GM12878 (cell line): Measurements from ENCODE around the gene SPN. TPM values are rescaled to one million over a fixed set of nuclear protein-coding genes. Genes with fewer than 3 reads are reported as not detected.

ENCODE experiments used
- ATAC-seq: fragments of 200-7000 bp; cut with Tn5 transposase; 3 replicates; pipeline ENCODE4 v1.9.1; 2020; ENCODE audit warnings: mild to moderate bottlenecking, moderate library complexity
- BruUV-seq: library from RNA; stranded (reverse); fragments of 400-500 nt; replicated peaks from 2 replicates; lab custom pipeline; 2021; lab: Mats Ljungman, UMichigan
- CTCF ChIA-PET: fragments of 300-600 bp; sonication (Branson Sonifier 250); formaldehyde crosslinking; extraction: SDS; loops from one replicate; lab custom pipeline; 2021; ENCODE audit warnings: inconsistent platforms; lab: Yijun Ruan, JAX
- POLR2A ChIA-PET: fragments of 350-600 bp; formaldehyde crosslinking; extraction: SDS; loops from one replicate; lab custom pipeline; 2021; ENCODE audit warnings: inconsistent platforms; lab: Charles Lee
- RAD21 ChIA-PET: fragments of 300-600 bp; sonication (Branson Sonifier 250); formaldehyde crosslinking; loops from one replicate; lab custom pipeline; 2023; ENCODE audit warnings: antibody characterized with exemption; ENCODE audit not compliant: unreplicated experiment; lab: Charles Lee
- SMC1A ChIA-PET: fragments of 300-600 bp; sonication (Branson Sonifier 250); formaldehyde crosslinking; loops from one replicate; lab custom pipeline; 2023; ENCODE audit not compliant: unreplicated experiment, uncharacterized antibody; lab: Charles Lee
- DNase-seq: peaks from one replicate; pipeline ENCODE4 v3.0.0-alpha.2; 2011; ENCODE audit warnings: low read depth, low spot score
- FAIRE-seq: peaks from 3 replicates; lab custom pipeline; 2011; peaks lifted over from hg19 to GRCh38; lab: Jason Lieb, UNC
- H2AFZ ChIP-seq: 2 replicates; pipeline ENCODE4 v1.6.0; 2011; ENCODE audit warnings: low read depth, low read length, control low read depth; ENCODE audit not compliant: control insufficient read depth
- H3K27ac ChIP-seq: 2 replicates; pipeline ENCODE4 v1.5.1; 2011; ENCODE audit warnings: control low read depth; ENCODE audit not compliant: control insufficient read depth, insufficient read depth
- H3K27me3 ChIP-seq, 2 experiments: replicated peaks in 1 of 2; 2 replicates each; pipeline versions ENCODE4 v1.6.0 to v1.6.1; 2011; ENCODE audit warnings: low read length in 1 of 2; ENCODE audit not compliant: control insufficient read depth in 2 of 2, insufficient read depth in 2 of 2
- H3K36me3 ChIP-seq, 2 experiments: 2 replicates each; pipeline ENCODE4 v1.5.1; 2011; ENCODE audit warnings: low read length in 1 of 2; ENCODE audit not compliant: control insufficient read depth in 2 of 2, insufficient read depth in 2 of 2
- H3K4me1 ChIP-seq: 2 replicates; pipeline ENCODE4 v1.6.1; 2011; ENCODE audit warnings: mild to moderate bottlenecking, low read length, moderate library complexity, mixed read lengths; ENCODE audit not compliant: control insufficient read depth, insufficient read depth
- H3K4me2 ChIP-seq: 2 replicates; pipeline ENCODE4 v1.6.0; 2011; ENCODE audit warnings: control low read depth; ENCODE audit not compliant: control insufficient read depth, insufficient read depth
- H3K4me3 ChIP-seq: fragments of 200-600 bp; sonication (generic); 2 replicates; pipeline ENCODE4 v1.5.1; 2016
- H3K79me2 ChIP-seq: 2 replicates; pipeline ENCODE4 v1.6.0; 2011; ENCODE audit warnings: low read length; ENCODE audit not compliant: control insufficient read depth, insufficient read depth
- H3K9ac ChIP-seq: 2 replicates; pipeline ENCODE4 v1.8.0; 2011; ENCODE audit warnings: low read length, control low read depth, mixed read lengths; ENCODE audit not compliant: control insufficient read depth, insufficient read depth
- H3K9me3 ChIP-seq: replicated peaks from 3 replicates; pipeline ENCODE4 v1.5.1; 2011; ENCODE audit warnings: mild to moderate bottlenecking, low read length; ENCODE audit not compliant: control insufficient read depth, insufficient read depth
- H4K20me1 ChIP-seq: 2 replicates; pipeline ENCODE4 v1.6.0; 2011; ENCODE audit not compliant: control insufficient read depth, insufficient read depth
- EP300 ChIP-seq, 2 experiments: fragments of 150-350 bp in 1 of 2; IDR thresholded peaks; 2 replicates each; pipeline ENCODE4 v1.6.1; 2011 to 2012; ENCODE audit warnings: low read depth in 2 of 2, low read length in 2 of 2, borderline replicate concordance in 1 of 2, improper control_type of control experiment in 1 of 2, inconsistent platforms in 1 of 2; ENCODE audit not compliant: control insufficient read depth in 1 of 2
- KDM1A ChIP-seq: fragments of 200-600 bp; sonication (generic); IDR thresholded peaks from 2 replicates; pipeline ENCODE4 v1.6.1; 2016; ENCODE audit warnings: borderline replicate concordance
- LARP7 ChIP-seq: fragments of 450-650 bp; IDR thresholded peaks from 2 replicates; pipeline ENCODE4 v1.6.1; 2017; ENCODE audit warnings: mild to moderate bottlenecking
- SUPT20H ChIP-seq: IDR thresholded peaks from 2 replicates; pipeline ENCODE4 v1.6.1; 2011; ENCODE audit warnings: low read depth, mild to moderate bottlenecking, low read length, moderate library complexity, borderline replicate concordance; ENCODE audit not compliant: control insufficient read depth
- USF1 ChIP-seq: IDR thresholded peaks from 2 replicates; pipeline ENCODE4 v1.6.1; 2011; ENCODE audit warnings: borderline replicate concordance, low read depth, mild to moderate bottlenecking, moderate library complexity, mixed read lengths, low read length; ENCODE audit not compliant: insufficient read depth; ENCODE audit errors: extremely low read length
- WGBS: methylation state at CpG from one replicate; pipeline ENCODE4 v1.1.6; 2016; ENCODE audit warnings: low lambda C conversion rate; ENCODE audit not compliant: insufficient replicate concordance, insufficient coverage; ENCODE audit errors: missing lambda C conversion rate; 5-methylcytosine and 5-hydroxymethylcytosine counted together
- in situ Hi-C: fragments of 300-500 bp; cut with MboI; formaldehyde crosslinking; loops from 9 replicates; pipeline ENCODE4 v1.14.3; 2018; ENCODE audit warnings: mixed read lengths
- intact Hi-C: fragments of 100-400 bp; cut with micrococcal nuclease; formaldehyde crosslinking; loops from one replicate; pipeline ENCODE4 v1.14.2; 2022; ENCODE audit not compliant: unreplicated experiment
- polyA plus RNA-seq, 11 experiments: library from polyadenylated mRNA; depleted of rRNA in 4 of 11; unstranded in 6 of 11; stranded (reverse) in 5 of 11; fragments of >200 nt; fragmentation: Nextera tagmentation in 4 of 11; fragmentation: Illumina TruSeq in 1 of 11; extraction: Ambion mirVana in 4 of 11; extraction: Trizol in 1 of 11; gene quantifications; 1 replicate in 1 of 11; 2 replicates in 10 of 11; pipeline versions ENCODE4 v1.2.1 to v1.2.3, GENCODE V29; 2011 to 2016; ENCODE audit warnings: inconsistent platforms in 2 of 11, missing spikeins in 2 of 11, low read depth in 1 of 11
- total RNA-seq, 4 experiments: library from RNA; depleted of rRNA in 3 of 4; stranded (reverse); fragments of >200 nt in 3 of 4; fragmentation: Illumina TruSeq in 1 of 4; extraction: Trizol in 1 of 4; gene quantifications; 2 replicates each; pipeline versions ENCODE4 v1.2.1 to v1.2.3, GENCODE V29; 2013 to 2021

The SPN gene
- total and polyA plus RNA-seq, 10 of the 15 experiments (the other 5 are each of a cell fraction or from before 2014, with no cell fraction given) = 16.2 to 173 (median 92.7) TPM

- 97% methylated on average over 5 of the region's 5 CpGs for WGBS
- TF ChIP-seq KDM1A = no peak
- no peak for TF ChIP-seq EP300 (IDR thresholded peaks at IDR 0.05; ENCODE audit: borderline replicate concordance in 1 of 2, control insufficient read depth in 1 of 2, low read depth in 2 of 2, low read length in 2 of 2)
- no peak for TF ChIP-seq SUPT20H
- no peak for TF ChIP-seq LARP7
- TF ChIP-seq USF1 = no peak
- no TSS peak for BruUV-seq
- ChIA-PET POLR2A (interaction anchor here (0.9 to 1.9 kb wide), 4 partner anchors 9 to 43 kb away, joined by 4 to 9 read pairs (median 4); partner anchors contain the start of genes QPRT and SPN), RAD21 (interaction anchor here (1.0 to 1.7 kb wide), 7 partner anchors 9 to 48 kb away, joined by 3 to 6 read pairs (median 4); no protein-coding TSS in a partner anchor), CTCF (interaction anchor here (0.7 to 2.2 kb wide), 4 partner anchors 9 to 22 kb away, joined by 4 to 8 read pairs (median 6); partner anchors contain the start of gene QPRT), SMC1A (interaction anchor here (0.7 to 2.5 kb wide), 8 partner anchors 8 to 46 kb away, joined by 3 to 10 read pairs (median 4); partner anchors contain the start of gene SPN)
- FAIRE-seq (no peak), ATAC-seq (no peak), DNase-seq (no peak)
- Histone ChIP-seq H2AFZ (no peak overlapping the region), H3K4me1 (peaks cover 23% of the 10 kb centered on the region), H4K20me1 (no peaks in the 10 kb centered on the region), H3K27me3 (no peaks in the 10 kb centered on the region), H3K9ac (no peak overlapping the region), H3K4me3 (no peak overlapping the region), H3K9me3 (no peaks in the 10 kb centered on the region; the same call in 2 of the 3 replicates), H3K4me2 (no peak overlapping the region), H3K79me2 (peaks cover 6% of the 10 kb centered on the region), H3K36me3 (peaks cover 0 to 2% of the 10 kb centered on the region in 2 experiments; a peak in 3 of 4 replicates), H3K27ac (no peak overlapping the region)
- intact Hi-C loops = no loop called here
- in situ Hi-C loops = no loop called here
These were observed 25.1 kb downstream of the SPN start for GRCh38 chr16:29688172-29688571.
